ENCODE data around the gene RFPL1. TPM values are rescaled to one million over a fixed set of nuclear protein-coding genes. Genes with fewer than 3 reads are reported as not detected.
A peak's percentile ranks its signal among the peaks of the same experiment; 100 is the strongest.

The RFPL1 gene
- total RNA-seq, 1 donor from 2014 or later: not detected

- DNase-seq (ENCODE audit: extremely low spot score, unreplicated experiment): no peak
- peaks cover 23% of the 10 kb centered on the region for H3K27me3 Mint-ChIP-seq (ENCODE audit: unreplicated experiment)
- H3K27ac Mint-ChIP-seq (ENCODE audit: unreplicated experiment): no peak overlapping the region
- H3K4me1 Mint-ChIP-seq (ENCODE audit: unreplicated experiment): no peaks in the 10 kb centered on the region
- H3K36me3 Mint-ChIP-seq (ENCODE audit: unreplicated experiment): no peaks in the 10 kb centered on the region
- H3K9me3 Mint-ChIP-seq (ENCODE audit: unreplicated experiment): no peaks in the 10 kb centered on the region
- no peak for TF ChIP-seq CTCF (IDR thresholded peaks at IDR 0.05)
- no peak overlapping the region for H3K4me3 Mint-ChIP-seq (ENCODE audit: unreplicated experiment)
Measured at GRCh38 chr22:29464581-29464980, 26.2 kb downstream of the RFPL1 start.

DNA sequence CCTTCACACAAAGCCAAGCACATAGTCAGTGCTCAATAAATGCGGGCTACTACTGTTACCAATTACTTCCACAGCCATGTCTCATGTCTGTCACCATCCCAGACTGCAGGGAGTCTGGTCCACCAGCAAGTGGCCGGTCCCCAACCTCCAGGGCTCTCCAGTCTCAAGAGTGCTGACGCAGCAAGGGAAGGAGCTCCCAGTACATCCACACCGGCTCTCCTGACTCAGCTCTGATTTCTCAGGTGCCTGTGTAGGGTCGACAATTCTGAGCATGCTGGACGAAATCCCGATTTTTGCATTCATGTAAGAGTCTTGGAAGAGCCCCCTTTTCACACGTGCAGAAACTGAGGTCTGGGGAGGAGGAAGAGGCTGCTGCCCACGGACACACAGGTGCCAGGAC is 31.4 kb downstream of the RFPL1 start:
- peak overlapping the region; percentile 63 for H3K4me3 Mint-ChIP-seq (ENCODE audit: unreplicated experiment)
- H3K36me3 Mint-ChIP-seq (ENCODE audit: unreplicated experiment): no peaks in the 10 kb centered on the region
- no peaks in the 10 kb centered on the region for H3K9me3 Mint-ChIP-seq (ENCODE audit: unreplicated experiment)
- peaks cover 45% of the 10 kb centered on the region for H3K27me3 Mint-ChIP-seq (ENCODE audit: unreplicated experiment)
- TF ChIP-seq CTCF (IDR thresholded peaks at IDR 0.05): no peak
- peaks cover 11% of the 10 kb centered on the region for H3K4me1 Mint-ChIP-seq (ENCODE audit: unreplicated experiment)
- no peak for DNase-seq (ENCODE audit: extremely low spot score, unreplicated experiment)
- H3K27ac Mint-ChIP-seq (ENCODE audit: unreplicated experiment): no peak overlapping the region

GRCh38 chr22:29470159-29470855 is 31.9 kb downstream of the RFPL1 start:
- DNase-seq (ENCODE audit: extremely low spot score, unreplicated experiment): peak; percentile 92
- Mint-ChIP-seq H3K4me3 (ENCODE audit: unreplicated experiment) (peak overlapping the region; percentile 63), H3K36me3 (ENCODE audit: unreplicated experiment) (no peaks in the 10 kb centered on the region), H3K27me3 (ENCODE audit: unreplicated experiment) (peaks cover 46% of the 10 kb centered on the region), H3K4me1 (ENCODE audit: unreplicated experiment) (peaks cover 11% of the 10 kb centered on the region), H3K27ac (ENCODE audit: unreplicated experiment) (no peak overlapping the region), H3K9me3 (ENCODE audit: unreplicated experiment) (no peaks in the 10 kb centered on the region)
- peak; percentile 95 for TF ChIP-seq CTCF (IDR thresholded peaks at IDR 0.05)

GRCh38 chr22:29473001-29473400 is 34.6 kb downstream of the RFPL1 start:
- Mint-ChIP-seq H3K36me3 (ENCODE audit: unreplicated experiment) (no peaks in the 10 kb centered on the region), H3K4me3 (ENCODE audit: unreplicated experiment) (no peak overlapping the region), H3K27ac (ENCODE audit: unreplicated experiment) (no peak overlapping the region), H3K9me3 (ENCODE audit: unreplicated experiment) (no peaks in the 10 kb centered on the region), H3K4me1 (ENCODE audit: unreplicated experiment) (peaks cover 11% of the 10 kb centered on the region), H3K27me3 (ENCODE audit: unreplicated experiment) (peaks cover 52% of the 10 kb centered on the region)
- DNase-seq (ENCODE audit: extremely low spot score, unreplicated experiment): no peak
- TF ChIP-seq CTCF (IDR thresholded peaks at IDR 0.05): no peak

DNA sequence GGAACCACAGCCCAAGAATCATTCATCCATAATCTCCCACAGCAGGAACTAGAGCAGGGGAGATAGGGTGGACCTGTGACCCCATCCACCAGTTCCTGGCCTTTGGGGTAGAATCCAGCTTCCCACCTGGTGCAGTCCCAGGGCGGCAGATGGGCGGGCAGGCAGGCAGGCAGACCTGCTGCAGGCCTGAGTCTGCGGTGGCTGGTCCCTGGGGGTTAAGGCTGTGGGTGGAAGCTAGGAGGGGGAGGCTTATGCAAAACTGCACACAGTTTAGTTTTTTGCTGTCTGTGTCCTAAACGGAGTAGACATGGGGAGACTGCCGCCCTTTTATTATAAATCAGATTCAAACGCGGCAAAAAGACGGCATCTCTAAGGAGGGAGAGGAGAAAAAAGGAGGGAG is 37.2 kb downstream of the RFPL1 start:
- no peak for TF ChIP-seq CTCF (IDR thresholded peaks at IDR 0.05)
- Mint-ChIP-seq H3K4me1 (ENCODE audit: unreplicated experiment) (peaks cover 13% of the 10 kb centered on the region), H3K4me3 (ENCODE audit: unreplicated experiment) (no peak overlapping the region), H3K27ac (ENCODE audit: unreplicated experiment) (no peak overlapping the region), H3K36me3 (ENCODE audit: unreplicated experiment) (no peaks in the 10 kb centered on the region), H3K27me3 (ENCODE audit: unreplicated experiment) (peaks cover 52% of the 10 kb centered on the region), H3K9me3 (ENCODE audit: unreplicated experiment) (no peaks in the 10 kb centered on the region)
- no peak for DNase-seq (ENCODE audit: extremely low spot score, unreplicated experiment)
